GM23248 (cell line): ENCODE measurements around the gene UMODL1.

Experiments used
- EZH2 ChIP-seq: fragments of 200-600 bp; sonication (generic); IDR thresholded peaks from 2 replicates; pipeline ENCODE4 v1.6.1; 2018; ENCODE audit warnings: antibody characterized with exemption, mild to moderate bottlenecking; ENCODE audit not compliant: insufficient read depth, poor library complexity, severe bottlenecking
- EZH2phosphoT487 ChIP-seq: fragments of 200-600 bp; sonication (generic); IDR thresholded peaks from 2 replicates; pipeline ENCODE4 v1.6.1; 2018; ENCODE audit warnings: antibody characterized with exemption, moderate library complexity, mild to moderate bottlenecking, low read depth; ENCODE audit not compliant: insufficient read depth

DNA sequence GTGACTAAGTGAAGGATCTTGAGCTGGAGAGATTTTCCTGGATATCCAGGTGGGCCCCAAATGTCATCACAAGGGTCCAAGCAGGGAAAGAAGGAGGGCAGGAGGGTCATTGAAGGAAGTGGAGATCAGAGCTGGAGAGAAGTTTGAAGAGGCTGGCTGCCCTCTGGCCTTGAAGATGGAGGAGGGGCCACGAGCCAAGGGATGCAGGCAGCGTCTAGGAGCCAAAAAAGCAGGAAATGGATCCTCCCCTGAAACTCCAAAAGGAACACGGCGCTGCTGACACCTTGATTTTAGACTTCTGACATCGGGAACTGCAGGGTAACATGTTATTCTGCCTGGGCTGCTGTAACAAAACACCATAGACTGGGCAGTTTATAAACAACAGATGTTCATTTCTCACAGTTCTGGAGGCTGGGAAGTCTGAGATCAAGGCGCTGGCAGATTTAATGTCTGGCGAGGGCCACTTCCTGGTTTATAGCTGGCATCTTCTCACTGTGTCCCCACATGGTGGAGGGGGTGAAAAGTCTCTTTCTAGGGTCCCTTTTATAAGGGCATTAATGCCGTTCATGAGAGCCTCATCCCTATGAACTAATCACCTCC lies 32.2 kb upstream of the UMODL1 start:
- TF ChIP-seq EZH2 (no peak), EZH2phosphoT487 (no peak)
